ENCODE data around the gene NUFIP2. TPM values are rescaled to one million over a fixed set of nuclear protein-coding genes. Genes with fewer than 3 reads are reported as not detected.

NUFIP2 gene
- total RNA-seq, 1 experiment from 2014 or later = 90.3 TPM

DNA sequence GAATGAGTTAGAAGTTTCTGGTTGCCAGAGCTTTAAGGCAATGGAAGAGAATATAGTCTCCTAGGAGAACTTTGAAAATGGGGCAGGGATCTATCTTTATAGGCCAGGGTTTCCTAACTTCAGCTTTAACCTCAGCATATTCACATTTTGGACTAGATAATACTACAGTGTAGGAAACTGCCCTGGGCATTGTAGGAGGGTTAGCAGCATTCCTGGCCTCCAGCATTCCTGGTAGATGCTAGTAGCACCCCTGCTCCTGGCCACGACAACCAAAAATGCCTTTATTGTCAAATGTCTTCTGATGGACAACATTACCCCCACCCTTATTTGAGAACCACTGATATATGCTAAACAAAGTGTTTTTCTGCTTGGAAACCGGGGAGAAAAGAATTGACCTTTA lies 86.0 kb downstream of the NUFIP2 start:
- no peak for DNase-seq (ENCODE audit: extremely low read depth, low read depth)

Other genes with a start within 250 kb of the NUFIP2 start
- 10.6 and 10.9 TPM in 2 replicates for gene MYO18A, start 113.8 kb downstream of the NUFIP2 start, total RNA-seq (2014; rRNA removed; shearing (Covaris generic))
- gene CRYBA1, start 47.3 kb downstream of the NUFIP2 start, total RNA-seq (2014; rRNA removed; shearing (Covaris generic)) = not detected in 2 replicates
- gene TAOK1, start 96.2 kb upstream of the NUFIP2 start, total RNA-seq (2014; rRNA removed; shearing (Covaris generic)) = 43.8 and 50.6 TPM in 2 replicates

Data from NCI-H460 (cell line).